HG03460 (cell line): ENCODE results near the gene JUN.

ENCODE experiments used
- ATAC-seq: cut with Tn5 transposase; IDR thresholded peaks from one replicate; pipeline ENCODE4 v1.9.1; 2021; ENCODE audit not compliant: unreplicated experiment

JUN gene

DNA sequence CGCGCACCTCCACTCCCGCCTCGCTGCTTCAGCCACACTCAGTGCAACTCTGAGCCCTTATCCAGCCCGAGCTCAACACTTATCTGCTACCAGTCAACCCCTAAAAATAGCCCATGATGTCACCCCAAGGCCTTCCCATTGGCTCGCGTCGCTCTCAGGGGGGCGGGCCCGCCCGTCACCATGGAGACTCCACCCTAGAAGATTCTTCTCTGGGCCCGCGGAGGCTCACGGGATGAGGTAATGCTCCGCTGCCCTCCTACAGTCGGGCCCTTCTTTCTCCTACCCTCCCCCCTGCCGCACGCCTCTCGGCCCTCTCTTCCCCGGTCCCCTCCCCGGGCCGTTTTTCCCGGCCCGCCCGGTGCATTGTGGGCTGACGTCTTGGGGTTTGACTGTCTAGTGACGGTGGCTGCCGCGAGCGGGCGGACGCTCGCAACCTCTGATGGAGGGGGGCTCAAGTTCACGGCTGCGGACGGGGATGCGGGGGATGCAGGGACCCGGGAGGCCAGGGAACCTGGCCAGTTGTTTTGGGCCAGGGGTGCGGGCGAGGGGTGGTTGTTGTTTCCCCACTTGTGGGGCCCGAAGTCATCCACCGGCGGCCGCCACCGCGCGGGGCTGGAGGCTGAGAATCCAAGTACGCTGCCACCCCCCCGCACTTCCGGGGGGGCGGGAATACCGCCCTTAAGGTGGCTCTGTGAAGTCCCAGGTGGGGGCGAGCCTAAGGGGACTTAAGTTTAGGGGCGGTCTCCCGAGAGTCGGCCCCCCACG, at the start of gene JUN:
Gene JUN (minus strand): TSS at position 55 of the 765 bp plus-strand sequence. CDS start 977 bp downstream, outside the sequence.
- peak; percentile 75 for ATAC-seq

DNA sequence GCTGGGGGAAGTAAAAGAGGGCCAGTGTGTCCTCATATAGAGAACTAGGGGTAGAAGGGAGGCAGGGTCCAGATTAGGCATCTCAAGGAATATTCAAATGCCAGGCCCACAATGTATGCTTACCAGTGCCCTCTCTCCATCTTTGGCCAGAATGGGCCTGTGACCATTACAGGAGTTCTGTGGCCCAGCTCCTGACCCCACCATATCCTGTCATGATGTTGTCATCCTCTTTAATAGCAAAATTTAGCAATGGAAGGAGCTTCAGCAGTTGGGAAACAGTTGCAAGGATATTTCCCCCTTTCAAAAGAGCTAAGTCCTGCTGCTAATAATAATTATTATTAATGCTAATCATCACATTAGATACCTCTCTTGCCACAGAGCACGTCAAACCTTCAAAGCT, 49.3 kb upstream of the JUN start:
- no peak for ATAC-seq

DNA sequence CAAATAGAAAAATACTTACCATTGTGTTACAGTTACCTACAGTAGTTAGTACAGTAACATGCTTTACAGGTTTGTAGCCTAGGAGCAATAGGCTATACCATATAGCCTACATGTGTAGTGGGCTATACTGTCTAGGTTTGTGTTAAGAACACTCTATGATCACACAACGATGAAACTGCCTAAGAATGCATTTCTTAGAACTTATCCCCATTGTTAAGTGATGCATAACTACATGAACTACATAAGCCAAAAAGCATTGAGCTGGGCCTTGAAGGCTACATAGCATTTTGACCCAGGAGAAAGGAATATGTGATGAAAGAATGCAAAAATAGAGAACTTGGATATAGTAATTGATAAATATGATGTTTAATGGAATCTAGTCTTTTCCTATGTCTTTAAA, 46.4 kb upstream of the JUN start:
- ATAC-seq: no peak

DNA sequence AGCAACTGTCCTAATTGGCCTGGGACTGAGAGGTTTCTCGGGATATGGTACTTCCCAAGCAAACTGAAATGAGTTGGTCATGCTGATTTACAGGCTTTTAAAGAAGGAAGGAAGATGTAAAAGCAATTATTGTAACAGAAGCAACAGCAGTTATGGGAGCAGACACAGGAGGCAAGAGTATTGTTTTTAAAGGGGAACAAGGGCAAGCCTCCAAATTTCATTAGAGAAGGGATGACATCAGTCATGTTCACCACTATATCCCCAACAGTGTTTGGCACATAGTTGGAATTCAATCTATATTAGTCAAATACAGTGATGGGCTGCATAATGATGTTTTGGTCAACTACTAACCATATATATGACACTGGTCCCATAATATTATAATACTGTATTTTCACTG, 46.0 kb upstream of the JUN start:
- no peak for ATAC-seq

DNA sequence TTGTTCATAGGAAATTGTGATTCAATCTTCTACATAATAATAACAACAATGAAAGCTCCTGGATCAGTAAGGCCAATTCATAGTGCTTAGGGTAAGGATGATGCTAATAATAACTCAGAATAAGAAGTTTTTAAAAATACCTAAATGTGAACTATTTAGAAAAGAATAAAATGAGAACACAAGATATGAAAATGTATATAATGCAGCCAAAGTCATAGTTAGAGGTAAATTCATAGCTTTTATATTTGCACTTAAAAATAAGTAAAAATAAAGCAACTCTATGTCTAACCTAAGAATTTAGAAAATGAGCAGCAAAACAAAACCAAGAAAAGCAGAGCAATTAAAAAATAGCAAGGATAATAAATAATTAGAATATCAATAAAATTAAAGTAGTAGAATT, 43.5 kb upstream of the JUN start:
- no peak for ATAC-seq

DNA sequence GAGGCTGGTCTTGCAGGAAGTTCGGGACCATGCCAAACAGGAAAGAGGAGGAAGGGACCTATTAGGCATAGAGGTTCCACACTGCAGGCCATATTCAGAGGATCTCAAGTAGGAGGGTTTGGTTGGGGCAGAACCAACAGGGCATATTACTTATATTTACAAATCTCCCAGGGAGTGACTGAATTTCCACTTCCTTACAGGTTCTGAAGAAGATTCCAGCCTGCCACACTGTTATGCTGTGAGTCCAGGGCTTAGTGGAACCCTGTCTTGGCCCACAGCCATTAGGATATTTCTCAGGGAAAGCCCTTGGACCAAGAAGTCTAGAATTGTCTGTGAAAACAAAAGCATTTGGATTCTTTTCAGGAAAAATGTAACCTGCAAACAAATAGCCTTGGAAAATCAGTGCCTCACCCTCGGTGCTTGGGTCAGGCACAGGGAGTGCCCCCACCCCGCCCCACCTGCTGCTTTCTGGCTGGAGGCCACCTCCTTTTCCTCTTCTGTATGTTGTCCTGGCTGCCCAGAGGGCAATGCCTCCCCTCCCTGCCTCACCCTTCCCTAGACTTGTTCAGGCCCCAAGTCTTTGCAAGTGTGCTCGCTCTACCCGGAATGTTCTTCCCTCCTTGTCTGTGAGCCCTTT, 41.0 kb upstream of the JUN start:
- ATAC-seq: no peak

DNA sequence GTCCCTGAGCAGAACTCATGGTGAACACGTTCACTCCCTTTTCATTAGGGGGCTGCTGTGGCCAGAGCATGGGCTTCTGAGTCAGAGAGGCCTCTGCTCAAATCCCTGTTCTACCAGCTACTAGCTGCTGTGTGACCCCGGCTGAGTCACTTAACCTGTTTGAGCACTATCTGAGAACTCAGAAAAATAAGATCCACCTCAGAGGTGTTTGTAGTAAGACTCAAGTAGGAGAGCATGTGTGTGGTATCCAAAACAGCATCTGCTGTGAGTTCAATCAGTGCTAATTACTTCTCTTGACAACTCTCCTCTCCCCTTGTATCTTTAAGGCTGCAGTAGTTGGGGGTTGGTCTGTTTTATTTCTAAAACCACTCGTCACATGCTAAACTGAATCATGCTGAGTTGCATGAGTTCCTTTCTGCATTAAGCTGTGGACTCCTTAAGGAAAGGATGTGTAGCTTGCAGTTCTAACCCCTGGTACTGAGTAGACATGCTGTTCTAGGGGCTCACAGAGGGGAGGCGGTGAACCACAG, 39.7 kb upstream of the JUN start:
- no peak for ATAC-seq

DNA sequence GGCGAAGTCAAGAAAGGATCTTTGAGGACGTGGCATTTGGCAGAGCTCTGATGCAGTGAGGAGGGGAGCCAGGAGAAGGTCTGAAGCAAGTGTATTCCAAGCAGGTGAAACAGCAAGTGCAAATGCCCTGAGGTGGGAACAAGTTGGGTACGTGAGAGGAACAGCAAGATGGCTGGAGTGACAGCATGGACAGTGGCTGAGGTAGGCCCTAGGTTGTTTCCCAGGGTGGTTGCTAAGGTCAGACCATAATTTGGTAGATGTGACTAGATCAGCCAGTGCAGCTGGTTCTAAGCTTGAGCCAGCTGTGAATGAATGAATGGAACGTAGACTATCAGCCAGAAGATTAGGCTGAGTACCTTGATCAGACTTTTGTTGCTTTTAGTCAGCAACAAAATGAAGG, 37.5 kb upstream of the JUN start:
- no peak for ATAC-seq

DNA sequence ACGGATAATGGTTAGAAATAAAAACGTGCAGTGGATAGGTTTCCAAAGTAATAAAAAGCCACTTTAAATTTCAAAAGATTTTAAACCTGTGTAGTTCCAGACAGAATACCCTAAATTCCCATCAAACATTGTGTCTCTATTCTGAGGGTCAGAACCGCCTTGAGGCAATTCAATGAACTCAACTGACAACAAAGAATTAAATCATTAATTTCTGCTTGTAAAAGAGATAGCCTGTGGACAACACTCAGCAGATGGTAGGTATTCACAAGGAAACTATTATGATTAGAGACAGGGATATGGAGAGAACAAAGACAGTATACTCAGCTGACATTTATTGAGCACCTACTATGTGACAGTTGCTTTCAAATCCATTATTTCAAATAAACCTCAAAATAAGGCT, 35.1 kb upstream of the JUN start:
- no peak for ATAC-seq

DNA sequence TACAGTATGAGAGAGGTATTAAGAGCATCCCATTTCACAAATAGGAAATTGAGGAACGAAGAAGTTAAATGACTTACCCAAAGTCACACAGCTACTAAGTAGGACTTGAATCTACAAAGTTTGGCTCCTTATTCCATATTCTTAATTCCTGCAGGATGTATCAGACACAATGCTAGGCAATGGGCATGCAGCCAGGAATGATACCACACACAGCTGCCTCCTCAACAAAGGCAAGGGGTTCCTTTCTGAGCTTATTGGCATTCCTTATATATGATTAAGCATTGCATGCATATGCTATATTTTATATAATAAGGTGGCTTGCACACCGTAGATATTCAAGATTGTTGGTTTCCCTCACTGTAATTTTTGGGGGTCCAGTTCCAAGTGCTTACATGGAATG, 34.2 kb upstream of the JUN start:
- no peak for ATAC-seq

DNA sequence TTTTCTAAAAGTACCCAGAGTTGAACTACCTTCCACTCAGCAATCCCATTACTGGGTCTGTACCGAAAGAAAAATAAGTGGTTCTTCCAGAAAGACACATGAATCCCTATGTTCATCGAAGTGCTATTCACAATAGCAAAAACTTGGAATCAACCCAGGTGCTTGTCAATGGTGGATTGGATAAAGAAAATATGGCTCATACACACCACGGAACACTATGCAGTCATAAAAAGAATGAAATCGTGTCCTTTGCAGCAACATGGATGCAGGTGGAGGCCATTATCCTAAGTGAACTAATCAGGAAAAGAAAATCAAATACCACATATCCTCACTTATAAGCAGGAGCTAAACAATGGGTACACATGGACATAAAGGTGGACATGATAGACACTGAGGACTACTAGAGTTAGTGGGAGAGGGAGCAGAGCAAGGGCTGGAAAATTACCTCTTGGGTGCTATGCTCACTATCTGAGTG, 32.9 kb upstream of the JUN start:
- no peak for ATAC-seq

DNA sequence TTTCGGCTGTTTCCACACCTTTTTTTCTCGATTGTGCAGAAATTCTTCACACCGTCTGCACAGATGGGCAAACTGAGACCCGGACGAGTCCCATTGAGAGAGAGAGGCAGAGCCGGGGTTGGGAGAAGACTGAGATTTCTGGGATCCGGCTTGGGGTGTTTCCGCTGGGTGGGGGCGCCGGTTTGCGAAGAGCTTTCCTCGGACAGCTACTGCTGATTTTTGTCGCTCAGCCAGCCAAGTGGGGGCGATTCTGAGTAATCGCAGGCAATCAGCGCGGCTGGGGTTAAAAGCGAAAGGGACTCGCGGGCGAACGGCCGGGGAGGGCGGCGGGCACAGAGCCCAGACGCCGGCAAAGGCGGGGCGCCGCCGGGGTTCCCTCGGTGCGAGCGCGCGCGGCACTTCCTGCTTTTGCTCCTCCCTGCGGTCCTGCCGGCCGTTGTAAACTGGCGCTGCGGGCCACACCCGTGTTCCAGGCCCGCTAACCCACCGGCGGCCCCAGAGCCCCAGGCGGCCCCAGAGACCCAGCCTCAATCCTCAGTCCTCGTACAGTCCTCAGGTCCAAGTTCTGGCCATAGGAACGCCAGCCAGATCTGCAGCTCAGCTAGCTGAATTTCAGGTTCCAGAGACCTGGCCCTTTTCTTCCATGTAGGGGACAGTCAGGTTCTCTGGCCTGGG, 32.4 kb upstream of the JUN start:
- peak; percentile 87 for ATAC-seq

DNA sequence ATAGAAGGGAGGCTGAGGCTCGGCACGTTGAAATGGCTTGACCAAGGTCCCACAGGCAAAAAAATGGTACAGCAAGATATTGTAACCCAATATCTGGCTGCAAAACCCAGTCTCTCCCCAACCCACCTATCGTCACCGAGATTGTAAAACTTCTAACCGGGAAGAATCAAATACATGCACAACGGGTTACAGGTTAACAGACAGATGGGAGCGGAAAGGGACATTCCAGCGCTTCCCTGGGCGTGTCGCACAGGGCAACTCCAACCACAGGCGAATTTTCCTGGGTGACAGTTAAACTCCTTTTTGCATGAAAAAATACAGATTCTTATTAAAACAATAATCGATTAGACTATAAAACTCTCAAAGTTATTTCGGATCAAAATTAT, 31.8 kb upstream of the JUN start:
- peak; percentile 31 for ATAC-seq

DNA sequence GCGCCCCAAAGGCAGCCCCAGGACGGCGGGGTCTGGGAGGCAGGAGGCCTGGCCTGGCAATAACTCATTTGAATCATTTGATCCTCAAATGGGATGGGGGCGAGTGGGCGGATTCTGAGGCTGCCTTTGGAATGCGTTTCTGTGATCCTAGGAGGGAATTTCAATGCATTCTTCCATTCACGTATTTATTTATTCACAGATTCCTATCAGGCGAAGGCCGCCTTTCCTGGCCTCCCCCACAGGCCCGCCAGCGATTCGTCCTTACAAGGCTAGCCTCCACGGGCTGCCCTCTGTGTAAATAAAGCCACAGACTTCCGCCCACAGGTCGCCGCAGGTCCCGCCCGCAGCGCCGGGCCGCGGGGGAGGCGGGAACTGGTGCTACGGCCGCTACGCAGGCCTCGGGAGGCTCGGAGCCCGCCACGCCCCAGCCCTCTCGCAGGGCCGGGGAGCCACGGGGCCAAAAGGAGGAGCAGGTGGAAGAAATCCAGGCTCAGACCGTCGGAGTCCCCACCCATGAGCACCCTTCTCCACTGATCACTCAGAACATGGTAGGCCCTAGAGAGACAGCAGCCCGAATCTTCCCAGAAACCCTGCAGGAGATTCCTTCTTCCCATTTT, 31.3 kb upstream of the JUN start:
- ATAC-seq: peak; percentile 56

DNA sequence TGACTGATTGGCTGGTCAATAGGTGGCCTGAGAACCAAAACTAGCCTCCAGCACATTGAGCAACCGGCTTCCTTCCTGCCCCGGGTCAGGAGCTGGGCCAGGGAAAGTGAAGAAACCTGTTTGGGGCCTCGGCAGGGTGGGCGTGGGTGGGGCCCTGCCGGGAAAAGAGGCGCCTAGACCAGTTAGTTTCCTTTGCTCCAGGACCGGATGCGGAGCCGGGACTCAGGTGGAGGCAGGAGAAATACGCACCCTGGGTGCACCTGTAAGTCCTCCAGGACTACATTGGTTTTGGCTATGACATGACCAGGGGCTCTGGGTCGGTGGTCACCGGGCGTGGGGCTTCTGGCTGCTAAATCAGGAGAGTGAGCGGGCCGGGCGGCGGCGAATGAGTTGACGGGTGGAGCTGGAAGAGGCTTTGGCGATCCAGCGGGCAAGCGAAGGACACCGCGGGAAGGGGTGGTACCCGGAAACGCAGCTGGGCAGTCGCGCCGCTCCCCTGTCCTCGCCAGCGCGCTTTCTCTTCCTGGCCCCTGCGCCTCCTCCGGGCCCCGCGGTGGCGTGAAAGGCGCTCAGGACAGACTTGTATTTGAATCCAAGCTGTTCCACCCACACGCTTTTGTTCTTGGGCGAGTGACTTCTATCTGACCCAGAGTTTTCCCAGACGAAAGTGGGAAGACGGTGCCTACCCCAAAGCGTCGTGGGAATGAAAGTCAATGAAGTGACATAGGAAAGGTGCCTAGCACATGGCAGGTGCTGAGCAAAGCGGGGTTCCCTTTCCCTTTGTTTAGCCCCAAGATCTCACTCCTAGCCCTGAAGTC, 30.6 kb upstream of the JUN start:
- no peak for ATAC-seq

DNA sequence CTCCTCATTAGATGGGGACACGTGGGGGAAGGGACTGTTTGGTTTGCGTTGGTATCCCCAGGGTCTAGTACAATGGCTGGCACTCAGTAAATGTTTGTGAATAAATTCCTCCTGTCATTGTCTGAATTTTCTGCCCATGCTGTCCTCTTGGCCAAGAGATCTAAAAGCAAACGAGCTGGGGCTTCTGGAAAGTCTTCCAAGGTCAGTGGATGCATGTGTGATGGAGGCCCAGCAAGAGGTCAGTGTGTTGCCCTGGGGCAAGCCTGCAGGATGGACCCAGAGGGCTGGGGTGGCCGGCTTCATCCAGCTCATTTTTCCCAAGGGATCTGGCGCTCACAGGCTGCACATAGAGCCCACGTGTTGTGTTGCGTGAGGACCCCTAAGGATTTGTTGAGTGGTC, 30.0 kb upstream of the JUN start:
- ATAC-seq: no peak

DNA sequence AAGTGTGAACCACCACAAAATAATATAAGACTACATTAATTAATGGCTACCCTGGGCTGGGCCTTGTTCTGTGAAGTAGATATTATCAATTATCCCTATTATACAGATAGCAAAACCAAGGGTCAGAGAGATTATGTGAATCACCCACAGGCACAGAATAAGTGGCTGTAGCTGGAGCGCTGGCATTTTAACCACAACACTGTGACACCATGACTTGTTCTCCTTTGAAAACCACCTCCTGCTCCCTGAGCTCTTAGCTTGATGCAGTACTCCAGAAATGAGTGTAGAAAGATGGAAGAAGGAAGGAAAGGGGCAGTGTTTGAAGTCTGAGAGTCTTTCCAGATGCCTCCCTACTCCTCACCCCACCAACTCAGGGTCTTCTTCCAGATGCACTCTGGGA, 29.5 kb upstream of the JUN start:
- ATAC-seq: no peak

DNA sequence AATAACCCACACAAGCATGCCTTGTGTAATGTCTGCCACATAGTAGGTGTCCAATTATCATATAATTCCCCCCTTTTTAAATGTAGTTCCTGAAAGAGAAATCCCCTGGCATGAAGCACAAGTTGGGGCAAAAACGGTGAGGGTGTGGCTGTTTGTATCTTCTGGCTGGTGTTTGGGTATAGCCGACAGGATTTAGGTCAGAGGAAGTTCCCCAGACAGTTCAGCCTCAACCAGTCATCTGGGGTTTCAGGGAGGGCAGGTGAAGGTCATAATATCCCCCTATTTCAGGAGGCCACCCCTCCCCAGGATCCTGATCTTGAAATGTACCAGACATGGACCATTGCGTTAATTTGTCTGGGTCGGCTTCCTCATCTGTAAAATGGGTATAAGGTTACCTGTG, 29.1 kb upstream of the JUN start:
- ATAC-seq: no peak

DNA sequence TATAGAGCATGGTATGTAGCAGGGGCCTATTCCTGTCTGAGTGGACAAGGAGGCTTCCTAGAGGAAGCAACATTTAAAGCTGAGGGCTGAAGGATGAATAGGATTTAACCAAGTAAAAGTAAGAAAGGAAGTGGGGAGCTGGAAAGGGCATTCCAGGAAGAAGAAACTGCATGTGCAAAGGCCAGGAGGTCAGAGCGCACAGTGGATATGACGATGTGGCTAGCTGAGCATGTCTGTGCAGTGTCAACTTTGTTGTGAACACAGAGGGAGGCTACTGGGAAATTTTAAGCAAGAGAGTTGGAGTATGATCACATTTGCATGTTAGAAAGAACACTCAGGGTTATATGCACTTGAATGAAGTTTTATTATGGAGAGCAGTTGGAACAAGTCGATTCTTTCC, 28.6 kb upstream of the JUN start:
- no peak for ATAC-seq

DNA sequence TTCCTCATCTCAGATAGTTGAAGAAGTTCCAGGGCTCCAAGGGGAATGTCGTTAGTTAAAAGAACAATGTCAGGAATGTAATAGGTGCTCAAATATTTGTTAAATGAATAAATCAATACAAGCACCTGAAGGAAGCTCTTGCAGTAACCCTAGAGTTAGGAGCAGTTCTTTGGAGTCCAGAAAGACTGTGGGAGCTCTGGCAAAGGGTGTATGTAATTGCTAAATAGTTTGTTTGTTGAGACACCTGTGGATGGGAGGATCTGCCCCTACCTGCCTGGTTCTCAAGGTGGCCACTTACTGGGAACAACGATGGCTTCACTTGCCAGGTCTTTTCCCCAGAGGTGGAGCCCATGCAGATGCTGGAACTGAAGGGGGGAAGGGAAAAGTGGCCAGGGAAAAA, 27.5 kb upstream of the JUN start:
- no peak for ATAC-seq
